Loucy (cell line): ENCODE data around the gene PANK4.

Experiments used
- EZH2phosphoT487 ChIP-seq: fragments of 200-600 bp; IDR thresholded peaks from 2 replicates; pipeline ENCODE4 v1.6.1; 2018; ENCODE audit warnings: antibody characterized with exemption, mild to moderate bottlenecking, moderate library complexity, borderline replicate concordance
- TF ChIP-seq, protein P1 (sequence below): fragments of 200-600 bp; sonication (generic); conservative IDR thresholded peaks from 2 replicates; pipeline ENCODE4 v1.5.1; 2014; ENCODE audit warnings: mild to moderate bottlenecking, antibody characterized with exemption, low read length

GRCh38 chr1:2510366-2511155, 15.8 kb downstream of the PANK4 start:
- TF ChIP-seq, protein P1, sequence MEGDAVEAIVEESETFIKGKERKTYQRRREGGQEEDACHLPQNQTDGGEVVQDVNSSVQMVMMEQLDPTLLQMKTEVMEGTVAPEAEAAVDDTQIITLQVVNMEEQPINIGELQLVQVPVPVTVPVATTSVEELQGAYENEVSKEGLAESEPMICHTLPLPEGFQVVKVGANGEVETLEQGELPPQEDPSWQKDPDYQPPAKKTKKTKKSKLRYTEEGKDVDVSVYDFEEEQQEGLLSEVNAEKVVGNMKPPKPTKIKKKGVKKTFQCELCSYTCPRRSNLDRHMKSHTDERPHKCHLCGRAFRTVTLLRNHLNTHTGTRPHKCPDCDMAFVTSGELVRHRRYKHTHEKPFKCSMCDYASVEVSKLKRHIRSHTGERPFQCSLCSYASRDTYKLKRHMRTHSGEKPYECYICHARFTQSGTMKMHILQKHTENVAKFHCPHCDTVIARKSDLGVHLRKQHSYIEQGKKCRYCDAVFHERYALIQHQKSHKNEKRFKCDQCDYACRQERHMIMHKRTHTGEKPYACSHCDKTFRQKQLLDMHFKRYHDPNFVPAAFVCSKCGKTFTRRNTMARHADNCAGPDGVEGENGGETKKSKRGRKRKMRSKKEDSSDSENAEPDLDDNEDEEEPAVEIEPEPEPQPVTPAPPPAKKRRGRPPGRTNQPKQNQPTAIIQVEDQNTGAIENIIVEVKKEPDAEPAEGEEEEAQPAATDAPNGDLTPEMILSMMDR: no peak
- TF ChIP-seq EZH2phosphoT487: no peak
